Activated CD8-positive, alpha-beta memory T cell treated with anti-CD3 and anti-CD28 coated beads for 4 hours (primary cell): Measurements from ENCODE around the gene MARCHF11.

Experiments used
- DNase-seq, 2 donors: peaks; one replicate each; pipeline ENCODE4 v3.0.0-alpha.2; 2020; ENCODE audit warnings: low read depth in 2 of 2

Gene MARCHF11

DNA sequence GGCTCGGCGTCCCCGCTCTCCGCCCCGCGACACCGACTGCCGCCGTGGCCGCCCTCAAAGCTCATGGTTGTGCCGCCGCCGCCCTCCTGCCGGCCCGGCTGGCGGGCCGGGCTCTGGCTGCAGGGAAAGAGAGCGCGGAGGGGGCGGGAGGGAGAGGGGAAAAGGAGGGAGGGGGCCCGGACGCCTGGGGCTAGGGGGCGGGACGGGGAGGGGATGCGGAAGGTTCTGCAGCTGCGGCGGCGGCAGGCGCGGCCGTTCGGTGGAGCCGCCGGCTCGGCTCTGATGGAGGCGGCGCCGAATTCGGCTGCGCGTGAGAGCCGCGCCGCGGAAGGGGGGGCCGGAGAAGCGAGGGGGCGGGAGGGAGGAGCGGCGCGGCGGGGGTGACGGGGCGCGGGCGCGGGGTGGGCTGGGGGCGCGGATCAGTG, at the start of gene MARCHF11:
TSS of gene MARCHF11 (minus strand) at position 281 of the 425 bp plus-strand sequence. CDS start at position 65, 216 bp downstream.
- no peak for DNase-seq

DNA sequence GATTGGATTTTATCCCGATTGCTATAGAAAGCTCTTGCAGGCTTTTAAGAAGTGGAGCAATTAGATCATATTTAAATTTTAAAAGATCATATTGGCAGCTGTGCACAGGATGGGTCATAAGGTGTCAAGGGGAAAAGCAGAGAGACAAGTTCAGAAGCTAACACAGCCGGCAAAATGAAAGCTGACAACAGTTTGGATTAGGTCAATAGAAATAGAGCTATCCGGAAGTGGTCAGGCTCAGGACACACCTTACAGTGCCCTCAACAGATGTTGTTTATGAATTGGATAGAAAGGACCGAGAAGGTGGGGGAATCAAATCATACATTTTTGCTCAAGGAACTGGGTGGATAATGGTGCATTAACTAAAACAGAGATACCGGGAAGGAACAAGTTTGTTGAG, 46.3 kb upstream of the MARCHF11 start:
- no peak for DNase-seq

DNA sequence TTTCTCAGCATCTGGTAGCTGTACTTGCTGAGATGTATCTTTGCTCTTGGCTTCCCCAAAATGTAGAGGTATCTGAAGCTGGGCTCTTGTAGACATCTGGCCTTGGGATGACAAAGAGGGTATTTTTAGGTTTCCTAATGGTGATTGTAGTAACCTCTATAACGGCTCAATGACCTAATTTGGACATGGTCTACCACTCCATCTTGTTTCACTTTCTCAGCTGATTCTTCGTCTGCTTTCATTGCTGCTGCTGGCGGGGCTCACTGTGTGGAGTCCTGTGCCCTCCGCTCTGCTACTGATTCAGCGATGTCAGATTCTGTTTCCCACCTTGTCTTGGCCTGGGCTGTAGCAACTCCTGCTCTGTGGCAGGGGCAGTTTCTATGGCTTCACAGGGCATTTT, 12.7 kb upstream of the MARCHF11 start:
- DNase-seq, result no peak

DNA sequence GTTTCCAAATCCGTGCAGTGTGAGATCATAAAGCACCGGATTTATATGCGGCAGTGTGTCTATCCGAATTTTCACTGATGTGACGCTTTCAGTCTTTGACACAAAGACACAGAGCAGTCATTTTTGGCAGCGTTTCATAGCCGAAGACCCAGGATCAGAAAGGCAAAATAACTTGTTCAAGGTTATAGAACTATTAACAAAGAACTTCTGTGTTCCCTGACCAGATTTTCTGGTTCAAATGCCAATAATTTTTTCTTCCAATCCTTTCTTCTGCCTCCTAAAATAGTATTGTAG, 1.1 kb upstream of the MARCHF11 start:
- DNase-seq, result no peak

- no peak for DNase-seq
Measured at GRCh38 chr5:16179936-16180788, 571 bp upstream of the MARCHF11 start.

- no peak for DNase-seq
Measured at GRCh38 chr5:16178745-16179372, 732 bp downstream of the MARCHF11 start.

DNA sequence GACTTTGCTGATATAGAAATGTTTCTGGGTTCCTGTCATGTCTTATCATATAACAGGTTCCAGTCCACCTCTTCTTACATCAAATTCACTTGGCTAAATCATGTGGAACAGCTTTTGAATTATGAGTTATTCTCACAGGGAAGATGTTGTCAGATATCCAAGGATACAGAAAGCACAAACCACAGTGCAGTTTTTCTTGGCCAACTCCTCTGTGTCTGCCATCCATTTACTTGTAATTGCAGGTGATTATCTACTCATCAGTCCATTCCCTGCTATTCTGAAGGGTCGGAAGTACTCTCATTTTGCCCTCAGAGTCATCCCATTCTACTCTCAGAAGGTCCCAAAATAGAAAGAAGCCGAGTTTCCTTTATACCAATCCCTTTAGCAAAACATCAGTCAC, 10.0 kb downstream of the MARCHF11 start:
- no peak for DNase-seq

DNA sequence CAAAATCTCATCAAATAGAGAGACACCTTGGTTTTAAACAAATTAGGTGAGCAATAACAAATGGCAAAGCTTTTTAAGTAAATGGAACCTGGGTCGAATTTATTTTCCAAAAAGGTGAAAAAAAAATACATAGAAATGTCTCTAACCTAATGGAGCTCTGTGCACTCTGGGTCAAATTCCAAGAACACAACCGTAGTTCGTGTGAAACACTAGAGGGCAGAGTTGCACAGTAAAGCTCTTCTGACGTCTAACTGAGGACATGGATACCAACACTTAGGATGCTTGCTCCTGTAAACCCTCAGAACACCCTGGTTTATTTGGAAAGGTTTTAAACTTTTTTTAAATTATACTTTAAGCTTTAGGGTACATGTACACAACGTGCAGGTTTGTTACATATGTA, 18.9 kb downstream of the MARCHF11 start:
- DNase-seq, result no peak

DNA sequence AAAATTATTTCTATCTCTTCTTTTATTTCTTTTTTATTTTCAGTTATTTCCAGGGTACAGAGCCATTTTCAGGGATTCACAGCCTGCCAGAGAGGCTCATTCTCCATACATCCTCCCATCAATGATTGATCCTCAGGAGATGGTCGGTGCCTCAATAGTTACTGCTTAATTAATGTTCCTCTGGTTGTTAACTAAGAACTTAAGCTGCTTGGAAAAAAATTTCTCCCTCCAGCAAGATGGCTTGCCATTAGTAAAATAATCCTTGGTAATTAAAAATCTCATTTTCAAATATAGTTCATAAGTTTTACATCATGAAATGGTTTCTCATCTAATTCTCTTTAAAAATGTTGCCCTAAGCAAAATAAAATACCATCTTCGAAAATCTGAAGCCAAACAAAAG, 20.0 kb downstream of the MARCHF11 start:
- DNase-seq, result no peak

- no peak for DNase-seq
Measured at GRCh38 chr5:16156152-16156551, 23.4 kb downstream of the MARCHF11 start.

GRCh38 chr5:16152601-16153568, 26.7 kb downstream of the MARCHF11 start:
- no peak for DNase-seq

DNA sequence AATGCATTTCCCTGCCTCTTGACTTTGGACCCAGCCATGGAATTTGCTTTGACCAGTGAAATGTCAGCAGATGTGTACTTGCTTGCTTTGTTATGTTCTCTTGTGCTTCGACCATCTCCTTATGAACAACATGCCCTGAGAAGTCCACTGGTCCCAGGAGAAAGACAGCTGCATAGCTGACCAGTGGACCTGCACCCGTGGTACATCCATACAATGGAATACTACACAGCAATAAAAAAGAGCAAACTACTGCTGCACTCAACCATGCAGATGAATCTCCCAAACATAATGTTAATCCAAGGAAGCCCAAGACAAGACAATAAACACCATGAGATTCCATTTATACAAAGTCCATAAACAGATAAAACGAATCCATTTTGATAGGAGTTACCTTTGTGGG, 30.0 kb downstream of the MARCHF11 start:
- no peak for DNase-seq

GRCh38 chr5:16147179-16147900, 32.3 kb downstream of the MARCHF11 start:
- DNase-seq, result no peak

- no peak for DNase-seq
Measured at GRCh38 chr5:16144416-16144815, 35.2 kb downstream of the MARCHF11 start.

- DNase-seq, result no peak
Measured at GRCh38 chr5:16143361-16144049, 36.1 kb downstream of the MARCHF11 start.

DNA sequence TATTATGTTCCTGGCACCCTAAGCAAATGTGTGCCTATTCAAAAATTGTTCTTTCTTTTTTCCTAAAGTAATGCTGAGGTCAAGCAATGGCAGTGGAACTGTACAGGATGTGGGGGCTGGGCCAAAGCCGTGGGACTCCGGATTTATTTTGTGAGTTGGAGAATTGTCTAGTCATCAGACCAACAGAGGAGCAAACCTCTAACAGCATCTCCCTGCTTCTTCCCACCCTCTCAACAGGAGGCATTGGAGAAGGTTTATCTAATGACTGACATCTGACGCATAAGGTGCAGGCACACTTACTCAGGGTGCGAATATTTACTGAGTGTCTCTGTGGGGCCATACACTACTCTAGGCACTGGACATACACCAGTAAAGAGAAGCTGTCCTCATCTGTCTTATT, 38.6 kb downstream of the MARCHF11 start:
- no peak for DNase-seq

DNA sequence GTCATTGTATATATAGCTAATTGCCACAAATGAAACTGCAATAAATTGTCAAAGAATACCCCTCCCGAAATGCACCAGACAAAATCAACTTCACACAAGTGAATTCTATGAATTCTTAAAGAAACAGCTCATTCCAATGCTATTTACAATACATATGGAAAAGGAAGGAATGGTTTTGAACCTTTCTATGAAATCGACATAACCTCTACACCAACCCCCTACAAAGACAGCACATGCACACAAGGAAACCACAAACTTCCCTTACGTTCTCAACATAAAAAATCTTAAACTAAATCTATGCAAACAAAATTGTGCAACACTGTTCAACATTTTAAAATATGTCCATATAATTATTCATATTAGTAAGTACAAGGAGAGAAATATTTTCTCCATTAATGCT, 39.2 kb downstream of the MARCHF11 start:
- DNase-seq, result no peak

DNA sequence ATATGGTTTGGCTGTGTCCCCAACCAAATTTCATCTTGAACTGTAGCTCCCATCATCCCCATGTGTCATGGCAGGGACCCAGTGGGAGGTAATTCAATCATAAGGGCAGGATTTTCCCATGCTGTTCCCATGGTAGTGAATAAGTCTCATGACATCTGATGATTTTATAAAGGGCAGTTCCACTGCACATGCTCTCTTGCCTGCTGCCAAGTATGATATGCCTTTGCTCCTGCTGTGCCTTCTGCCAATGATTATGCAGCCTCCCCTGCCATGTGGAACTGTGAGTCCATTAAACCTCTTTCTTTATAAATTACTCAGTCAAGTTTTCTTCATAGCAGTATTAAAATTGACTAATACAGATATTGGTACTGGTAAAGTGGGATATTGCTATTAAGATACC, 42.4 kb downstream of the MARCHF11 start:
- no peak for DNase-seq

DNA sequence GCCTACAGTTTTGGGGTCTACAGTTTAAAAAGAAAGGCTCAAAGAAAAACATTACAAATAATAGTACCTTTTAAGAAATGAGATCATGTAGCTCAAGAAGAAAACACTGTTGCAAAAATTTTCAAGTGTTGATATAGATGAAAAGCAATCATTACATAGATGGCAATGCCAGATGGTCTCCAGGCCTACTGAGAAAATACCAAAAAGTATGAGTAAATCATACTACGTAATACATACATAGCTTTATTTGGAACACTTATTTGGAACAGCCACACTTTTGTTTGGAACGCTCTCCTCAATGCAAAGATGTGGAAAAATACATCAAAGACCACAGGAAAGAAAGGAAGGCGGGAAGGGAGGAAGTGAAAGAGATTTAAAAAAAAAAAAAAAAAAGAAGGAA, 44.1 kb downstream of the MARCHF11 start:
- no peak for DNase-seq

- DNase-seq, result no peak
Measured at GRCh38 chr5:16135003-16135402, 44.6 kb downstream of the MARCHF11 start.

DNA sequence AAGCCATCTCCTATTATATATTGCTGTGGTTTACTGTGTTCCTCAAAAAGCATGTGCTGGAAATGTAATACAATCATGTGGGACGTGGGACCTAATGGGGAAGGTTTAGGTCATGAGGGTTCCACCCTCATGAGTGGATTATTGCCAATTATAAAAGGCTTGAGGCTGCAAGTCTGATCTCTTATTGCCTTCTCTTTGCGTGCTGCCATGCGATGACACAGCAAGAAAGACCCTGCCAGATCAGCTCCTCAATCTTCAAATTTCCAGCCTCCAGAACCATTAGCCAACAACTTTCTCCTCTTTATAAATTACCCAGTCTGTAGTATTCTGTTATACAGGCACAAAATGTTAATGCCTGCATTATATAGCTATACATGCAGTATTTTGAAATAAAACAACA, 45.4 kb downstream of the MARCHF11 start:
- DNase-seq, result no peak
